Small intestine (tissue), 7 donors: ENCODE results near the gene DRD1. TPM values are rescaled to one million over a fixed set of nuclear protein-coding genes. Genes with fewer than 3 reads are reported as not detected.

Experiments used
- DNase-seq, 2 donors: peaks; one replicate each; pipeline versions ENCODE4 v3.0.0 to v3.0.0-alpha.2; 2013
- FAIRE-seq: peaks from 2 replicates; lab custom pipeline; 2012; peaks lifted over from hg19 to GRCh38; lab: Jason Lieb, UNC
- H3K27ac ChIP-seq, 3 donors: one replicate each; pipeline ENCODE4 v1.5.1; 2013; ENCODE audit warnings: low read length in 2 of 3, mild to moderate bottlenecking in 2 of 3, control low read depth in 1 of 3, inconsistent platforms in 1 of 3, low read depth in 1 of 3, moderate library complexity in 1 of 3
- H3K27me3 ChIP-seq, 3 donors: one replicate each; pipeline ENCODE4 v1.6.1; 2013; ENCODE audit warnings: low read length in 3 of 3, inconsistent platforms in 1 of 3; ENCODE audit not compliant: control insufficient read depth in 3 of 3, insufficient read depth in 3 of 3
- H3K36me3 ChIP-seq, 3 donors: one replicate each; pipeline ENCODE4 v1.6.1; 2013; ENCODE audit warnings: low read length in 3 of 3, inconsistent platforms in 1 of 3, low read depth in 1 of 3, mild to moderate bottlenecking in 1 of 3, moderate library complexity in 1 of 3; ENCODE audit not compliant: control insufficient read depth in 3 of 3, insufficient read depth in 2 of 3
- H3K4me1 ChIP-seq, 3 donors: one replicate each; pipeline ENCODE4 v1.6.1; 2013; ENCODE audit warnings: low read length in 2 of 3, inconsistent platforms in 1 of 3, low read depth in 1 of 3, mild to moderate bottlenecking in 1 of 3, moderate library complexity in 1 of 3; ENCODE audit not compliant: control insufficient read depth in 3 of 3, insufficient read depth in 2 of 3
- H3K4me3 ChIP-seq, 3 donors: one replicate each; pipeline ENCODE4 v1.5.1; 2013; ENCODE audit warnings: low read length in 3 of 3, control low read depth in 1 of 3, inconsistent platforms in 1 of 3, low read depth in 1 of 3, mild to moderate bottlenecking in 1 of 3, moderate library complexity in 1 of 3
- H3K9me3 ChIP-seq, 2 donors: one replicate each; pipeline ENCODE4 v1.6.1; 2013; ENCODE audit warnings: low read depth in 1 of 2, low read length in 1 of 2; ENCODE audit not compliant: control insufficient read depth in 2 of 2, insufficient read depth in 1 of 2
- WGBS, 3 donors: extraction: QIAGEN DNeasy Blood & Tissue Kit; methylation state at CpG; one replicate each; pipeline ENCODE4 v1.1.7; 2013; 5-methylcytosine and 5-hydroxymethylcytosine counted together
- polyA plus RNA-seq, 4 donors: library from polyadenylated mRNA; stranded (reverse) in 3 of 4; unstranded in 1 of 4; fragments of 200-250 nt in 3 of 4; fragments of 120-200 nt in 1 of 4; gene quantifications; one replicate each; pipeline versions ENCODE4 v1.2.1 to v1.2.3, GENCODE V29; 2013
- donor health status: healthy with polysubstance abuse.
- donor health status: control.
- donor health status: control.
- donor health status: Bipolar disorder and iron deficiency.
- donor health status: healthy.

Gene DRD1
- polyA plus RNA-seq, 4 donors, result 0.07 to 0.22 TPM; not detected in 2

DNA sequence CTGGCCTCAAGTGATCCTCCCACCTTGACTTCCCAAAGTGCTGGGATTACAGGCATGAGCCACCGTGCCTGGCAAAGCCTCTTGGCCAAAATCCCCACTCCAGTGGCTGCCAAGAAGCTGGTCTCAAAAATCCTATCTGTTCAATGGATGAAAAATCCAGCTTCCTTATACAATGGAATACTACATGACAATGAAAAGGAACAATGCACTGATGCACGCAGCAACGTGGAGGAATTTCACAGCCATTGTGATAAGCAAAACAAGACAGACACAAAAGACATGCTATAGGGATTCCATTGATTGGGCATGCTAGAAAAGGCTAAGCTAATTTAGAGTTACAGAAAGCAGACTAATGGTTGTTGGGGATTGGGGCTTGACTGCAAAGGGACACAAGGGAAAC, 21.3 kb upstream of the DRD1 start:
- DNase-seq, result no peak
- no peak for FAIRE-seq
- Histone ChIP-seq H3K36me3 (no peaks in the 10 kb centered on the region), H3K9me3 (peaks cover 0 to 5% of the 10 kb centered on the region in 2 donors), H3K27me3 (peaks cover 0 to 6% (median 0%) of the 10 kb centered on the region in 3 donors), H3K4me1 (no peaks in the 10 kb centered on the region), H3K27ac (no peak overlapping the region), H3K4me3 (no peak overlapping the region)
- WGBS, 3 donors, result 31 to 40% (median 37%) methylated on average over 3 of the region's 3 CpGs

DNA sequence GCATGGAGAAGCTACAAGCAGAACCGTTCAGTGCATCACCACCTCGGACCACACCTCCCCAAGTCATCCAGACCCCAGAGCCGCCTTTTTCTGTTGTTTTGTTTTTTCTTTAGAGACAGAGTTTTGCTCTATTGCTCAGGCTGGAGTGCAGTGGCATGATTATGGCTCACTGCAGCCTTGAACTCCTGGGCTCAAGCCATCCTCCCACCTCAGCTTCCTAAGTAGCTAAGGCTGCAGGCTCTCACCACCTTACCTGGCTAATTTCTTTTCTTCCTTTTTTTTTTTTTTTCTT, 20.9 kb upstream of the DRD1 start:
- Histone ChIP-seq H3K4me1 (no peaks in the 10 kb centered on the region), H3K4me3 (no peak overlapping the region), H3K36me3 (no peaks in the 10 kb centered on the region), H3K27me3 (peaks cover 0 to 6% (median 0%) of the 10 kb centered on the region in 3 donors), H3K27ac (no peak overlapping the region), H3K9me3 (peaks cover 0 to 5% of the 10 kb centered on the region in 2 donors)
- WGBS, 3 donors, result 2 to 4% (median 3%) methylated on average over 3 of the region's 3 CpGs
- DNase-seq (no peak), FAIRE-seq (no peak)

DNA sequence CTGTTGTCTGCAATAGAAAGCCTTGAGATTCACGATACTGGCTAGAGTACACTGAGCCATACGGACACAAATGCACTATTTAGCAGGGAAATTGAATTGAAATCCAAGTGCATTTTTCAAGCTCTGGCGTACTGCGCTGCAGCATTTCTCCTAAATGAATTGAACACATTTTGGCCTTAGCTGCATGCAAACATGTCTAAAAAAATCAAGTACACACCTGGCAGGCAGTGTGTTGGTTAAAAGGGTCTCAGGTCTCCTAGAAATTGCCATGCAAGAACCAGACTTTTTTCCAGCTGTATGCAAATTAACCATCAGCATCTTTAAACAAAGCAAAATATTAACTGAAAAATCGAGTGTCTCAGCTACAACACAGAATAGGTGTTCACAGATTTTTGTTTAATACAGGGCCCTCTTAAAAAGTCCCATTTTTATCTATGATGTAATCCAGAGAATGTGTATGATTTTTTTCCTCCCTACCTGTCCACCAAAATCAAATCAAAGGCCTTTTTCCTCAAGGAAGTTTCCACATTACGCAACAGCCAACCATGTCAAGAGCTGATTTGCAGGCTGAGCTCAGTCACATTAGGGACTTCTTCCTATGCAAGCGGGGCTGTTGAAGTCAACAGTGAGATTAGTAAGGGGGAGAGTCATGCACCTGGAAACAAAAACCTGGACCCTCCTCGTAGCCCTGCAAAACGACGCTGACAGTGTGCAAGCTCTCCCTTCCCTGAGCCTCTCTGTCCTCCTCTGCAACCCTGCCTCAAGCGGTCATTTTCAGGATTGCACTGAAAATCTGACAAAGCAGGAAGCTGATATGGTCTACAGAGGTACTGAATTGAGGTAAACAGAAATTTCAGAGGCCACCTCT, 20.3 kb upstream of the DRD1 start:
- WGBS, 3 donors, result 35 to 42% (median 36%) methylated on average over 11 of the region's 11 CpGs
- H3K4me3 ChIP-seq, result no peak overlapping the region
- FAIRE-seq (no peak), DNase-seq (peak; percentile 69 to 73)
- no peaks in the 10 kb centered on the region for H3K36me3 ChIP-seq
- no peaks in the 10 kb centered on the region for H3K4me1 ChIP-seq
- H3K27me3 ChIP-seq, result peaks cover 0 to 6% (median 0%) of the 10 kb centered on the region in 3 donors
- H3K9me3 ChIP-seq, result peaks cover 0 to 5% of the 10 kb centered on the region in 2 donors
- no peak overlapping the region for H3K27ac ChIP-seq

DNA sequence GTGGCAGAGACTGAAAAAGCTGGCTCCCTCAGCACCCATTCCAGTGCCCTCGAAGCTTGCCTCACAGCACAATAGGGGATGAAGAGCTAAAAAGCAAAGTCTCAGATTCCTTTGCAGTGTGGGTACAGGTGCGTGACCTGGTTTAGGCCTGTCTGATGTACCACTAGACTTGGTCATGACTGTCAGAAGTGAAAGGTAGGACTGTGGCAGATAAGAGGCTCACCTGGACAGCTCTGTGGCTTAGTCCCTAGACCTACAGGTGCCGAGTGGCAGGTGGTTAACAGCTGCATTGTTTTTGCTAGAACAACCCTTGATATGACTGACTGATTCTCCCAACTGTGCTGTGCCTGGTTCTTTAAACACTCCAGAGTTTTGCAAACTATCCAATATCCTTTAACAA, 19.7 kb upstream of the DRD1 start:
- H3K9me3 ChIP-seq, result peaks cover 0 to 5% of the 10 kb centered on the region in 2 donors
- no peaks in the 10 kb centered on the region for H3K4me1 ChIP-seq
- H3K27ac ChIP-seq, result no peak overlapping the region
- H3K4me3 ChIP-seq, result no peak overlapping the region
- no peak for FAIRE-seq
- DNase-seq, result no peak
- no peaks in the 10 kb centered on the region for H3K36me3 ChIP-seq
- WGBS, 3 donors, result 36 to 68% (median 59%) methylated on average over 3 of the region's 3 CpGs
- peaks cover 0 to 6% (median 0%) of the 10 kb centered on the region in 3 donors for H3K27me3 ChIP-seq

DNA sequence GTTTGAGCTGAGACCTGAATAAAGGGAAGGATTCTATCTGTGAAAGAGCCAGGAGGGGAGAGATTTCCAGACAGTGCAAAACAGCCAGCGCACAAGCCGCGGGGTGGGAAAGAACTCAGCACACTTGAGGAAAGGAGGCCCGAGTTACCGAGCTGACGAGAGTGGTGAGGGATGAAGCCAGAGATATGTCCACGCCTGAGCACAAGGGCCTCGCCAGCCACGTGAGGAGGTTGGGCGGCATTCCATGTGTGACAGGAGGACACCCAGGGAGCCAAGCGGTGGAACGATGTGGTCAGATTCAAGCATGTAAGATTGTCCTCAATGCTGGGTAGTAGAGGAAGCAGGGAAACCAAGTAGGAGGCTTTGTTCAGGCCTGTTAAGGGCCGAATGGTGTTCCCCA, 17.4 kb upstream of the DRD1 start:
- peaks cover 0 to 5% of the 10 kb centered on the region in 2 donors for H3K9me3 ChIP-seq
- no peaks in the 10 kb centered on the region for H3K4me1 ChIP-seq
- H3K4me3 ChIP-seq, result no peak overlapping the region
- H3K27ac ChIP-seq, result no peak overlapping the region
- H3K27me3 ChIP-seq, result peaks cover 0 to 2% (median 0%) of the 10 kb centered on the region in 3 donors
- WGBS, 3 donors, result 91 to 95% (median 91%) methylated on average over 13 of the region's 13 CpGs
- FAIRE-seq (no peak), DNase-seq (no peak)
- no peaks in the 10 kb centered on the region for H3K36me3 ChIP-seq

DNA sequence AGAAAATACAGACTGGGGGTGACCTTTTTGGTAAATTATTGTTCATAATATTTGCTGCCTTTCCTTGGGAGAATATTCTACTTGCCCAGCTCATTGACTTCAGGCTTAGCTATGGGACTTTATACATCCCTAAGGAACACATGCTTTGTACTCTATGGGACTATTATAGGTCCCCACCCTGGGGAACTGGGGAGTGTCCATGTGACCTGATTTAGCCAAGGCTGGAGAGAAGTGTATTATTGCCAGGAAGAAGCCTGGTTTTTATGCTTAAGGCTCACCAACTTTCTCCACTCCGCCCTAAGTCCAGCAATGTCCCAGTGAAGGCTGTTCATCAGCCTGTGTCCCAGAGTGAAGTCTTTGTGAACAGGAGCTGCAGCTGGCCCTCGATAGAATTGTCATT, 16.6 kb upstream of the DRD1 start:
- Histone ChIP-seq H3K9me3 (peaks cover 0 to 5% of the 10 kb centered on the region in 2 donors), H3K27ac (no peak overlapping the region), H3K27me3 (no peaks in the 10 kb centered on the region), H3K4me3 (no peak overlapping the region), H3K4me1 (no peaks in the 10 kb centered on the region), H3K36me3 (no peaks in the 10 kb centered on the region)
- WGBS, 3 donors, result 75 to 83% (median 82%) methylated on average over 2 of the region's 2 CpGs
- FAIRE-seq, result no peak
- no peak for DNase-seq

DNA sequence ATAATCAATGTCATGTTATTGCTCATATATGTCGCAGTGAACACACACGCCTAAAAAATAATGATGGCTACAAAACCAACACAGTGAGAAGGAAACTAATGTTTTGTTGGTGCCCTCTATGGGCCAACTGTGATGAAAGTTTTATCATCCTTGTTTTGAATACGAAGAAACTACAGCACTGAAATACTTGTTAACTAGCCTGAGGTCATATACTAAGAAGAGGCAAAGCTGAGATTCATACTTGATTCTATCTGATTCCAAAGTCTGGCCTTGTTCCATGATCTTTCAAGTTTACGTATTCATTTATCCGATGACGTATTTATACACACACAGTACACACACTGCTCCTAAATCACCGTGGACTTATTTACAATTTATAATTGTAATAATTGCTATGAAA, 16.1 kb upstream of the DRD1 start:
- H3K36me3 ChIP-seq, result no peaks in the 10 kb centered on the region
- FAIRE-seq, result no peak
- peaks cover 0 to 5% of the 10 kb centered on the region in 2 donors for H3K9me3 ChIP-seq
- WGBS, 3 donors, result 43 to 53% (median 47%) methylated on average over 7 of the region's 7 CpGs
- H3K4me1 ChIP-seq, result no peaks in the 10 kb centered on the region
- H3K27ac ChIP-seq, result no peak overlapping the region
- peak; percentile 12 to 27 for DNase-seq
- peaks cover 0 to under 1% (median 0%) of the 10 kb centered on the region in 3 donors for H3K27me3 ChIP-seq
- H3K4me3 ChIP-seq, result no peak overlapping the region

DNA sequence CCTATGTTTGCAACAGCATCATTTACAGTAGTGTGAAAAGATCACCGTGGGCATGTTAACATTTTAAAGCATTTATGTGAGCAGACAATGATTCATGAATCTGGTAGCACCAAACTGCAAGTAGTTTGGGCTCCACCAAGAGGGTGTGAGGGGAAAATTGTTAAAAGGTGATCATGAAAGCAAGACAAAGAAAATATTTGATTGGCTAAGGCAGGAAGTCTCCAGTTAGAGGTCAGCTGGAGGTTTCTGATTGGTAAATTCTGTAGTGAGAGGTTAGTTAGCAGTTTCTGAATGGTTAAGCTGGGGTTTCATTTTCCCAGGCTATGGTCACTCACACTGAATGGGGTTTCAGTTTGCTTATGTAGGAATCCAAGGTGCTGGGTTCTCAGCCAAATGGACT, 13.5 kb upstream of the DRD1 start:
- Histone ChIP-seq H3K4me3 (no peak overlapping the region), H3K27ac (no peak overlapping the region), H3K36me3 (no peaks in the 10 kb centered on the region), H3K9me3 (peaks cover 0 to 5% of the 10 kb centered on the region in 2 donors), H3K4me1 (no peaks in the 10 kb centered on the region), H3K27me3 (peaks cover 0 to 6% (median 0%) of the 10 kb centered on the region in 3 donors)
- 43 to 69% (median 64%) methylated on average over 1 of the region's 1 CpG for WGBS, 3 donors
- FAIRE-seq (no peak), DNase-seq (no peak)
